Measurements from ENCODE around the gene CRACR2A.

CRACR2A gene

GRCh38 chr12:3679831-3680230, 73.1 kb downstream of the CRACR2A start:
- no peaks in the 10 kb centered on the region for H3K9me3 ChIP-seq (ENCODE audit: low read length)
- H3K36me3 ChIP-seq (ENCODE audit: insufficient read depth, low read length), result no peaks in the 10 kb centered on the region
- H3K4me1 ChIP-seq (ENCODE audit: insufficient read depth, low read length), result peaks cover 19% of the 10 kb centered on the region
- no peak overlapping the region for H3K4me3 ChIP-seq (ENCODE audit: low read length)
- no peak overlapping the region for H2AFZ ChIP-seq (ENCODE audit: low read depth, low read length)
- H3K27me3 ChIP-seq (ENCODE audit: insufficient read depth, low read length), result no peaks in the 10 kb centered on the region

- Histone ChIP-seq H3K27me3 (ENCODE audit: insufficient read depth, low read length) (no peaks in the 10 kb centered on the region), H3K4me1 (ENCODE audit: insufficient read depth, low read length) (peaks cover 11% of the 10 kb centered on the region), H2AFZ (ENCODE audit: low read depth, low read length) (no peak overlapping the region), H3K9me3 (ENCODE audit: low read length) (no peaks in the 10 kb centered on the region), H3K4me3 (ENCODE audit: low read length) (no peak overlapping the region), H3K36me3 (ENCODE audit: insufficient read depth, low read length) (no peaks in the 10 kb centered on the region)
These were observed 75.3 kb downstream of the CRACR2A start for GRCh38 chr12:3677609-3678008.

DNA sequence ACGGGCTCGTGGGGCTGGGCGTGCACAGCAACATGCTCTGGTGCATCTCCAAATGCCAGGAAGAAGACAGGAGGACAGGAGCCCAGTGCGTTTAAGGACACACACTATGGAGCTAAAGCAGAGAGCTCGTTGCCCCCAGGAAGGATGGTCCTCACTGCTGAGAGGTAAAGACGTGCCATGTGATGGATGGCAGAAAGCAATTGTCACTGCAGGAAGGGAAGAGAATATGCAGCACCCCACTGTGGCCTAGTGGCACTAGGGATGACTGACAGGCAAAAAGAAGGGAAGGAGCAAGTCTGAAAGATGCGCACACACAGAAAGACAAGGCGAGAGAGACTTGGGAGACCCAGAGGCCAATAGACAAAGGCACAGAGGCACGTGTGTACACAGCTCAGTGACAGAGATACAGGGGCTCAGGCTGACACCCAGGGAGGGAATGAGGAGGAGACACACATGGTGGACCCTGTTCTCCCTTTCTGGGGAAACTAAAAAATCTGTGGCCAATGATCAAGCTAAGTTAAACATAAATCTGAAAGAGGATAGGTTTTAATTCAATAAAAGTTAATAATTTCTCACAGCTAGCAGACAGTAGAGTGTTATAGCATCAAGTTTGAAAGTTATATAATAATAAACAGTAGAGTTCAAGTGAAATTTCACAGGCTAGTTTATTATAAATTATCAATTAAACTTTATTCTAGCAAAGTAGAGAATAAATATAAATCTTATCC, 78.8 kb downstream of the CRACR2A start:
- Histone ChIP-seq H2AFZ (ENCODE audit: low read depth, low read length) (no peak overlapping the region), H3K36me3 (ENCODE audit: insufficient read depth, low read length) (no peaks in the 10 kb centered on the region), H3K9me3 (ENCODE audit: low read length) (no peaks in the 10 kb centered on the region), H3K27me3 (ENCODE audit: insufficient read depth, low read length) (no peaks in the 10 kb centered on the region), H3K4me1 (ENCODE audit: insufficient read depth, low read length) (peaks cover 9% of the 10 kb centered on the region), H3K4me3 (ENCODE audit: low read length) (no peak overlapping the region)

DNA sequence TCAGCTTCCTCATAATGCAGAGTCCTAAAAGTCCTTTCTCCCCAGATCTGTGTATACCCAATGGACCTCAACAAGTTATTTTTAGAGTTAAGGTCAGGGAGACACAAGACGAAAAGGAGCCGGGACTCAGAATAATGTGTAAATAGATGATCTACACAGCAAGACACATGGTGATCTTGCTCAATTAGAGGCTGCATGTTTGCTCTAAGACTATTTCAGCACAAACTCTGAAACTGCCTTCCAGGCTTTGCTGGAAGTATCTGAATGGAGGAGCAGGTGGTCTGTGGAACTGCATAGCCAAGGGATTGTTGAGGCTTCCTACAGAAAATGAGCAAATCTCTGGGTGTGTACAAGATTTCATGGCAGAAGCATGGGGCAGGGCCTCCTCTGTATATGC, 80.8 kb downstream of the CRACR2A start:
- Histone ChIP-seq H2AFZ (ENCODE audit: low read depth, low read length) (no peak overlapping the region), H3K27me3 (ENCODE audit: insufficient read depth, low read length) (no peaks in the 10 kb centered on the region), H3K4me3 (ENCODE audit: low read length) (no peak overlapping the region), H3K36me3 (ENCODE audit: insufficient read depth, low read length) (no peaks in the 10 kb centered on the region), H3K4me1 (ENCODE audit: insufficient read depth, low read length) (peaks cover 19% of the 10 kb centered on the region), H3K9me3 (ENCODE audit: low read length) (no peaks in the 10 kb centered on the region)

DNA sequence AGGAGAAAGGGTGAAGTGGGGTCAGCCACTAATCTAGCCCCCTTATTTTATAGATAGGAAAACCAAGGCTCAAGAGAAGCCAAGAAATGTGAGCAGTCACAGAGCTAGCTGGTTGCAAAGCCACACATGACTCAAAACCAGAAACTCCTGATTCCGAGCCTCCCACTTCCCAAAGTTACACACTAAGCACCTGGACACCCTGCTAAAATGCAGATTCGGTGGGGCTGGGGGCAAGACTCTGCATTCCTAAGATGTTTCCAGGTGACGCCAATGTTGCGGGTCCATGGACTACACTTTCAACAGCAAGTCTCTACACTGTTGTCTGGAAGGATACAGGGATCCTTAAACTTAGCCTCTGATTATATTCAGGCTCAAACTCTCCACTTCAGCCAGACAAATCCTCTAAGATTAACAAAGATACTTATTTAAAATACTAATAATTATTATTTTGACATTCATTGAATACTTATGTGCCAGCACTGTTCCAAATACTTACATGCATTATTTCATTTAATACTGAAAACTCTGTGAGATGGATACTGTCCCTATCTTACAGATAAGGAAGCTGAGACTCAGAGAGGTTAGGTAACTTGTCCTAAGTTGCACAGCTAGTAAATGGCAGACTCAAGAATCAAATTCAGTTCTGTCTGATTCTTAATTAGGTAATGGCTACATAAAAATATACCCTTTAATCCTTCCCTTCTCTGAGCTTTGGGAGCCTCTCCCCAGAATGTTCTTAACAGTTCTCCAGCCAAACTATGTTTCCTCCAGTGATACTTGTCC, 81.4 kb downstream of the CRACR2A start:
- no peaks in the 10 kb centered on the region for H3K27me3 ChIP-seq (ENCODE audit: insufficient read depth, low read length)
- H3K36me3 ChIP-seq (ENCODE audit: insufficient read depth, low read length), result no peaks in the 10 kb centered on the region
- H3K9me3 ChIP-seq (ENCODE audit: low read length), result no peaks in the 10 kb centered on the region
- peaks cover 19% of the 10 kb centered on the region for H3K4me1 ChIP-seq (ENCODE audit: insufficient read depth, low read length)
- no peak overlapping the region for H2AFZ ChIP-seq (ENCODE audit: low read depth, low read length)
- H3K4me3 ChIP-seq (ENCODE audit: low read length), result no peak overlapping the region

DNA sequence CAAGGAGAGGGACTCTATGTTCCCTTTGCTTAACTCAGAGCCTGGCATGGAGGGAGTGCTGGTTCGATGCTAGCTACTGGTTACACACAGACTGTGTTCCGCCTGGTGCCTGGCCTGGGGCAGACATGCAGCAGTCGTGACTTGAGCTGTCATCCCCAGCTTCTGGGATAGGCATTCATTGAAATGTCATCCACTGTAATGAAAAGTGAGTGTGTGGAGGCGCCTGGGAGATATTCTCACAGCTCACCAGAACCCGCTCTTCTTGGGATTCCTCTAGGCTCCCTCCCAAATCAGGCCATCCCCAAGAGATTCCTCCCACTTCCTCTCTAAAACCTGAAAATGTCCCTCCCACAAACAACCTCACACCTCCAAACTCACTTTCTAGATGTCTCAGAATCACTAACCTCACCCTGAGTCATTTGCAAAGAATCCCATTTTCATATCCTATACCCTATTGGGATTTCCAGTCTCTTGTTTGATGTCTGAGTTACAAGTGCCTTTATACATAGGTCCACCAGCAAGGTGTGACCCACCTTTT, 82.8 kb downstream of the CRACR2A start:
- Histone ChIP-seq H2AFZ (ENCODE audit: low read depth, low read length) (no peak overlapping the region), H3K4me1 (ENCODE audit: insufficient read depth, low read length) (peaks cover 19% of the 10 kb centered on the region), H3K27me3 (ENCODE audit: insufficient read depth, low read length) (no peaks in the 10 kb centered on the region), H3K9me3 (ENCODE audit: low read length) (no peaks in the 10 kb centered on the region), H3K36me3 (ENCODE audit: insufficient read depth, low read length) (no peaks in the 10 kb centered on the region), H3K4me3 (ENCODE audit: low read length) (no peak overlapping the region)

GRCh38 chr12:3669594-3669993, 83.3 kb downstream of the CRACR2A start:
- peaks cover 15% of the 10 kb centered on the region for H3K4me1 ChIP-seq (ENCODE audit: insufficient read depth, low read length)

GRCh38 chr12:3668479-3669165, 84.3 kb downstream of the CRACR2A start:
- H3K4me3 ChIP-seq (ENCODE audit: low read length), result no peak overlapping the region
- no peak overlapping the region for H2AFZ ChIP-seq (ENCODE audit: low read depth, low read length)
- H3K4me1 ChIP-seq (ENCODE audit: insufficient read depth, low read length), result peaks cover 10% of the 10 kb centered on the region
- no peaks in the 10 kb centered on the region for H3K27me3 ChIP-seq (ENCODE audit: insufficient read depth, low read length)
- H3K9me3 ChIP-seq (ENCODE audit: low read length), result no peaks in the 10 kb centered on the region
- no peaks in the 10 kb centered on the region for H3K36me3 ChIP-seq (ENCODE audit: insufficient read depth, low read length)

More at GRCh38 chr12:3669594-3669993, 83.3 kb downstream of the CRACR2A start:
- H3K9me3 ChIP-seq (ENCODE audit: low read length), result no peaks in the 10 kb centered on the region
- no peak overlapping the region for H2AFZ ChIP-seq (ENCODE audit: low read depth, low read length)
- H3K36me3 ChIP-seq (ENCODE audit: insufficient read depth, low read length), result no peaks in the 10 kb centered on the region
- no peaks in the 10 kb centered on the region for H3K27me3 ChIP-seq (ENCODE audit: insufficient read depth, low read length)
- H3K4me3 ChIP-seq (ENCODE audit: low read length), result no peak overlapping the region

- H3K27me3 ChIP-seq (ENCODE audit: insufficient read depth, low read length), result no peaks in the 10 kb centered on the region
- no peak overlapping the region for H2AFZ ChIP-seq (ENCODE audit: low read depth, low read length)
- no peaks in the 10 kb centered on the region for H3K9me3 ChIP-seq (ENCODE audit: low read length)
- H3K4me3 ChIP-seq (ENCODE audit: low read length), result no peak overlapping the region
- peaks cover 15% of the 10 kb centered on the region for H3K4me1 ChIP-seq (ENCODE audit: insufficient read depth, low read length)
- H3K36me3 ChIP-seq (ENCODE audit: insufficient read depth, low read length), result no peaks in the 10 kb centered on the region
These were observed 85.4 kb downstream of the CRACR2A start for GRCh38 chr12:3667485-3667884.

DNA sequence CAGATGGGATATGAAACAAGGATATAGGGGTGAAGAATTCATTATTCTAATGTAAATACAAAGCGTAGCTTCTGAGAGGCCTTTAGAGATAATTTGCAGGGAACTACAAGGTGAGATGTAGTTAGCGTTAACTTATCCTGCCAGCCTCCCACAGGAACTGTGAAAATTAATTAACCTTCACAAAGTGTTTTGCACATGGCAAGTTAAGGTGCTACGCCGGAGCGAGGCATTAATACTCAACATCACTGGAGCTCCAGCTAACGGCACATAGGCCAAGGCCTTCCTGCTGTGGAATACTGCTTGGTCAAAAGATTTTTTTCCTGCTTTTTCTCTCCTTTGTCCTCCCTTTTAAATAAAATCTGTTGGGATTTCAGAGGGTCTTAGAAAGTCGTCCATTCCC, 86.5 kb downstream of the CRACR2A start:
- H3K4me1 ChIP-seq (ENCODE audit: insufficient read depth, low read length), result peaks cover 21% of the 10 kb centered on the region
- no peaks in the 10 kb centered on the region for H3K36me3 ChIP-seq (ENCODE audit: insufficient read depth, low read length)
- H3K4me3 ChIP-seq (ENCODE audit: low read length), result no peak overlapping the region
- no peaks in the 10 kb centered on the region for H3K27me3 ChIP-seq (ENCODE audit: insufficient read depth, low read length)
- no peak overlapping the region for H2AFZ ChIP-seq (ENCODE audit: low read depth, low read length)
- H3K9me3 ChIP-seq (ENCODE audit: low read length), result no peaks in the 10 kb centered on the region

DNA sequence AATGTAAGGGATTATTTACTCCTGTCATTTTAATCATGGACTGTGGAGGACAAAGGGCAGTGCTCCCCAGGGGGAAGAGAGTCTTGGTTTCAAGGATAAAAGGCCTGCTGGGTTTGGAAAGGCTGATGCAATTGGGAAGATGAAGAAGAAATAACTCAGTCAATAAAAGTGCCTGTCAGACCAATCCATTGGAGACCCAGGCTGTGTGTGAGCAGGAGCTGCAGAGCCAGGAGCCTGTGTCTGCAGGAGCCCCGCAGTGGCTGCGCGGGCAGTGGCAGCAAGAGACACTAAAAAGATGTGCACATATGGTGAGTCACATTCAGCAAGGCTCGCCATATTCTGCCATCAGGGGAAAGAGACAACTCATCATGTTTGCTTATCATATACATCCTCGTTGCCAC, 90.4 kb downstream of the CRACR2A start:
- no peaks in the 10 kb centered on the region for H3K27me3 ChIP-seq (ENCODE audit: insufficient read depth, low read length)
- peaks cover 12% of the 10 kb centered on the region for H3K4me1 ChIP-seq (ENCODE audit: insufficient read depth, low read length)
- no peak overlapping the region for H2AFZ ChIP-seq (ENCODE audit: low read depth, low read length)
- no peaks in the 10 kb centered on the region for H3K36me3 ChIP-seq (ENCODE audit: insufficient read depth, low read length)
- no peak overlapping the region for H3K4me3 ChIP-seq (ENCODE audit: low read length)
- no peaks in the 10 kb centered on the region for H3K9me3 ChIP-seq (ENCODE audit: low read length)

DNA sequence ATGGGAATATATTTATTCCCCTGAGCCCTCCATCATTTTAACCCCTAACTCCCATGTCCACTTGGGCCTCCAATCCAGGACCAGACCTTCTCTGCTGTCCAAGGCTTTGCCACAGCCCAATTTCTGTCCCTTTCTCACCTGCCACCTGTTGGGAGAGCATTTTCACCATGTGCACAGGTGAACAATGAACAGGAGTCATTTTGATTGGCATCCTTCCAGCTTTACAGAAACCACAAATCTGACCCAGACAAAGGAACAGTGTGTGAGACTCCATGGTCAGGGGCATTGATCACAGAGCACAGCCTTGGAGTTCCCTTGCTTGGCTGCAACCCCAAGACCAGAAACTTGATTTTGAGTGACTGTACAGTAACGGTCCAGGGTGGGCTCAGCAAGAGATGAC, 91.9 kb downstream of the CRACR2A start:
- H3K27me3 ChIP-seq (ENCODE audit: insufficient read depth, low read length), result no peaks in the 10 kb centered on the region
- peaks cover 12% of the 10 kb centered on the region for H3K4me1 ChIP-seq (ENCODE audit: insufficient read depth, low read length)
- no peaks in the 10 kb centered on the region for H3K9me3 ChIP-seq (ENCODE audit: low read length)
- no peak overlapping the region for H2AFZ ChIP-seq (ENCODE audit: low read depth, low read length)
- no peak overlapping the region for H3K4me3 ChIP-seq (ENCODE audit: low read length)
- no peaks in the 10 kb centered on the region for H3K36me3 ChIP-seq (ENCODE audit: insufficient read depth, low read length)

Measured in neuron (in vitro differentiated cells).